GM21526 (cell line): ENCODE data around the gene TIGD3.

Experiments used
- ATAC-seq: cut with Tn5 transposase; IDR thresholded peaks from one replicate; pipeline ENCODE4 v1.9.1; 2021; ENCODE audit warnings: moderate library complexity; ENCODE audit not compliant: unreplicated experiment, low FRiP score

The TIGD3 gene, protein sequence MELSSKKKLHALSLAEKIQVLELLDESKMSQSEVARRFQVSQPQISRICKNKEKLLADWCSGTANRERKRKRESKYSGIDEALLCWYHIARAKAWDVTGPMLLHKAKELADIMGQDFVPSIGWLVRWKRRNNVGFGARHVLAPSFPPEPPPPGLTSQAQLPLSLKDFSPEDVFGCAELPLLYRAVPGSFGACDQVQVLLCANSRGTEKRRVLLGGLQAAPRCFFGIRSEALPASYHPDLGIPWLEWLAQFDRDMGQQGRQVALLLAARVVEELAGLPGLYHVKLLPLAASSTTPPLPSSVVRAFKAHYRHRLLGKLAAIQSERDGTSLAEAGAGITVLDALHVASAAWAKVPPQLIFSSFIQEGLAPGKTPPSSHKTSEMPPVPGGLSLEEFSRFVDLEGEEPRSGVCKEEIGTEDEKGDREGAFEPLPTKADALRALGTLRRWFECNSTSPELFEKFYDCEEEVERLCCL

DNA sequence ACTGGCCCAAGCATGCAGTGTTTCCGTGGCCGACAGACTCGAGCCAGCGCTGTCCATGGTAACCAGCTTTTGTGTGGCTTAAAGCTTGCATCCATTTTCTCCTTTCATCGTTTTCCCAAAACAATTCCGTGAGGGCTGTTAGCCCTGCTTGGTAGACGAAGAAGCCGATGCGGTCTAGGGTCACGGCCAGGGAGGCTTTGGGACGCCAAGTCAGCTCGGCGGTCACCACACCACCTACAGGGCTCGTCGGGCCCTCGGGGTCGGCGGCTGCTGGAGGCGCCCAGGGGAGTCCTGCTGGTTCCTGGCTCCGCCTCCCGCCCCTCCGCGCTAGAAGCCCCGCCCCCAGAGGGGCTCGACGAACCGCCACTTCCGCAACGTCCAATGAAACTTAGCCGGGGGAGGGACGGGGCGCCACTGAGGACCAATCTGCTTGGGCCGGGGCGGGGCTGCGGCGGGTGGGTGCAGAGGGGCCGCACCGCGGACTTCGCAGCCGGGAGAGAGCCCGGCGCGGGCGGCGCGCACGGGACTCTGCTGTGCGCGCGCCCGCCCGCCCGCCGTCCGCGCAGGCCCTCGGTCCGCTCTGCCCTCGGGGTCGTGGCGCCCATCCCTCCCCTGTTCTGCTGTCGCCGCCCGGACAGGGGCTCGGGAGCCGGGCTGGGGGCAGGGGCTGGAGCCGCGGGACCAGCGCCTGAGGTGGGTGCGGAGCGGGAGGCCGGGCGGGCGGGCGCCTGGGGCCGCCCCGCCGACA lies at the start of gene TIGD3:
TIGD3 (plus strand) TSS at position 487 of the 748 bp plus-strand sequence. CDS start 1,058 bp downstream, outside the sequence.
- peak; percentile 69 for ATAC-seq

DNA sequence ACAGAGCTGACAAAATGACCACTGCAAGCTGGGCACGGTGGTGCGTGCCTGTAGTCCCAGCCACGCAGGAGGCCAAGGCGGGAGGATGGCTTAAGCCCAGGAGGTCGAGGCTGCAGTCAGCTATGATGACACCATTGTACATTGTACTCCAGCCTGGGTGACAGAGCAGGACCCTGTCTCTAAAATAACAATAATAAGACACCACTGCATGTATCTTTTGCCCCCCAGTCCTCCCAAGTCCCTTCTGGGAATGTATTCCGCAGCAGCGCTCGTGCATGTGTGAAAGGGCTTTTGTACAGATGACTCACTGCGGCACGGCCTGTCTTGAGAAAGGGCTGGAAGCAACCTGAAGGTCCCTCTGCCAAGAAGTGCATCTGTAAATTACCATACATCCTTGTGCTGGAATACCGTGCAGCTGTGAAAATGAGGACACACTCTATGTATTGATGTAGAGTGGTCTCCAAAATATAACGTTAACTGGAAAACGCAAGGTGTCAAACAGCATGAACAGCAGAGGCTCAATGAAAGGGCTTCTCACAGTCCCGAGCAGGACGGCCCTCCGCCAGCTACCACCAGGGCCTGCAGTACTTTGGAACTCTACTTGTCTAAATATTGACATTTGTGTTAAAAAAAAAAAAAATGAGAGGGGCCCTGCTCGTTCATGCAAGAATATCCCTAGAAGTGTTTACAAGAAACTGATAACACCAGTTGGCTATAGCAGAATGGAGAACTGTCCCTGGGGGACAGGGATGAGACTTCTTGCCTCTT lies 48.9 kb upstream of the TIGD3 start:
- ATAC-seq: no peak

DNA sequence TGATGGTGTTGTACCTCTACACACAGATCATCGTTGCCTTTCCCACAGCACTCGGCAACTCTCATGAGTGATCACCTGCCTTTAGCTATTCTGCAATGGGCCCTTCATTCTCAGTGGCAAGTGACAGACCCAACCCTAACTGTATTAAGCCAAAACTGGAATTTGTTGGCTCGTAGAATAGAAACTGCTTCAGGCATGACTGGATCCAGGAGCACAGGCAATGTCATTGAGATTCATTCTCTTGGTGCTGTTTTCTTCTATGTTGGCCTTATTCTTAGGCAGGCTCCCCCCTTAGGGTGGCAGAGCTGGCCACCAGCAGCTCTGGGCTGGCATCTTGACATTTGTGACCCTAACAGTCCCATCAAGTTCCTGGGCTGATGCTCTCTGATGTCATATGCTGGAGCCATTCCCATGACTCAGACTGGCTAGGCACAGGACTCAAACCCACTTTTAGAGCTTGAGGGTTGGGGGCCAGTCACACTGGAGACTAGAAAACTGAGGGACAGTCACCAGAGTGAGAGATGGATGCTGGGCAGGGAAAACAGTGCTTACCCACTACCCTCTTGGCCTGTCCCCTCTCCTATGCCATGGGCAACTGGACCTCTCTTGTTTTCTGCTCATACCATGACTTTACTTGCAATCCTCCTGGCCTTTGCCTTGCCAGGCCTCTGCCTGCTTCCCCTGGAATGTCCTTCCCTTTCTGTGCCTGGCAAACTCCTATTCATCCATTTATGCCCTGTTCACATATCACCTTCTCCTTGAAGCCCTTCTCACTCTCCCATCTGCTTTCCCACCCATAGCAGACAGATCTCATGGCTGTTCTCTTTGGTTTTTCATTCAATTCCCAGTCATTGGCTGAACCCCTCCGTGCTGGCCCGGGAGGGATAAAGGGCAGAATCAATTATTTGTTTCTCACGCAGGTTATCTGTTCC lies 47.0 kb upstream of the TIGD3 start:
- no peak for ATAC-seq

DNA sequence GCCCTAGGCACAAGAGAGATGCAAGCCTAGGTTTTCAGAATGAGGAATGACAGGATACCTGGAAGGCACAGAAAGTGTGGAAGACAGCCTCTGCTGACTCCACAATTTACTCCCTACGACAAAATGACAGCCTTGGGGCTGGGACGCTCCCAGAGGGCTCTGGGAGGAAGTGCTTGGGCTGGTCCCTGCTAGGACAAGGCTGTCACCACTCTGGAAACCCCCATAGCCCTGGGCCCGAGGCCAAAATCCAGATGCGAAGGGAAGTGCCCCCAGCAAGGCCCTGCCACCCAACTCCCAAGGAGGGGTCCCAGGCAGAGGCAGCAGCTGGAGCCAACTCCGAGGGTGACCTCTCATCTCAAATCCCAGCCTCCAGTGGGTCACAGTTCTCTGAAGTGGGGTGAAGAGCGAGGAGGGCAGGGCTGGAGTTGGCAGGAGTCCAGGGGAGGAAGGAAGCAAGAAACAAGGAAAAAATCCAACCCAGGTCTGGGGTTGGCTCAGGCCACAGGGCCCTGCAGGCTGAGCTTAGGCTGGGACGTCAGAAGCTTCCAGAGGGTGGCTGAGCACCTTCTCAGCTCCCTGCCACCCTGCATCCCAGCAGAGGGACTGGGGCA lies 46.2 kb upstream of the TIGD3 start:
- no peak for ATAC-seq

DNA sequence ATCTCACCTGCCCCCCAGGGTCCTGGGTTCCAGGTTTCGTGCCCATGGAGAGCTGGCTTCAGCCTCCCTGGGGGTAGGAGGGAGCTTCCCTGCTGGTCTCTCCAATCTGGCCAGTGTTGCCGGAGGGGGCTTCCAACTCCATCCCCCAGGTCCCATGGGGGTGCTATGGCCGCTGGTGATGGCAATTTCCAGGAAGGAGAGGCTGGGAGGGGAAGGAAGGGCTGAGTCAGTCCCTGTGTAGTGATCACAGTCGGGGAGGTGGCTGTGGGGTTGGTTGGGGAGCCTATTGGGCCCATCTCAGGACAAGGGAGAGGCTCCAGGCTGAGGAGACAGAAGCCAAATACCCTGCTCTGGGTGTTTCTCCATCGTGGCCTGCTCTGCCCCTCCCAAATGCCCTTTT lies 45.5 kb upstream of the TIGD3 start:
- ATAC-seq: no peak

DNA sequence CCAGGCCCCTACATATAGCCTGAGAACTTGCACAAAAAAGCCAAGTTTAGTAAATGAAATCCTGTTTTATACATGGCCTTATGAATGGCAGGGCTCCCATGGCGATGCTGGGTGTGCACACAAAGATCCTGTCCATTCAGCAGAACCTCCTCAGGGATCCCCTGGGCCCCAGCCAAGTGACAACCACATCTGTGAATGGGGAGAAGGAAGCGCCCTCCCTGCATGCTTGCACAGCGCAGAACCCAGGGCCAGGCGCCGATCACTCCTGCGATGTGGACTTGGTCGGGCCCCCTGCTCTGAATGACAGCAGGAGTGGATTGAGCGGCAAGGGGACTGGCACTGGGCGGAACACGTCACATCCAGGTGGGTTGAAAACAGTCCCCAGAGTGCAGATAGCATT lies 44.3 kb upstream of the TIGD3 start:
- ATAC-seq: no peak

DNA sequence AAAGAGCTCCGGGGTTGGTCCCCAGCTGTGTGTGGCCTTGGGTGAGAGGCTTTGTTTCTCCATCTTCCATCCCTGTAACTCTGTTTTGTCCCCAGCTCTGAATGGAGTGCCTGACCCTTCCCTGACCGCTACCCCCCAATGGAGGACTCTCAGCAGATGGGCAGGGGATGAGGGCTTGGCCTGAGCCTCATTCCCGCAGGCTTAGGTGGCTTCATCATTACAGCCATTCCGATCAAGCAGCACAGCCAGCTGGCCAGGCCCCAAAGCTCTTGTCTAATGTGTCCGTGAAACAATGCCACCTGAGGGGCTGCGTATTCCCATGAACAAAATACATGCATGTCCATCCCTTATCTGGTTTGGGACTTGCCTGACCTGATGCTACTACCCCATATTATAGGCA lies 43.8 kb upstream of the TIGD3 start:
- ATAC-seq: no peak

DNA sequence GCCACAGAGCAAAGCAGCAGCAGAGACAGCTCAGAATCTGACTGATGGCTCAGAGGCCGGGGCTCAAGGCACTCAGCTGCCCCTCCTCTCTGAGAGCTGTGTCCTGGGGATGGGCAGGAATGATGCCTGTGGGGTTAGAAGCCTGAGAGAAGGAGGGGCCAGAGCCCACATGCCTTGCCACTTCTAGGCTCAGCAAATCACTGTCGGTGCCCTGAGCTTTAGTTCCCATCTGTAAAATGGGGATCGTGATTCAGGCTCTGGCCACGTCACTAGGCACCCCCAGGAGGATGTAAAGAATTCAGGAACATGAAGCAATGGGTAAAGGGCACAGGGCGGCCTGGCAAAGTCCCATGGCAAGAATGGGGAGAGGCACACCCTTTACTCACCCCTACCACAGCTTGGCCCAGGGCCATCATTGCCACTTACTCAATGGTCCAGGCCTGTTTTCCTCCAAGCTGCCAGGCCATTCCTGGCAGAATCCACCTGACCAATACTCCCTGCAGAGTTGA lies 43.3 kb upstream of the TIGD3 start:
- ATAC-seq: no peak

DNA sequence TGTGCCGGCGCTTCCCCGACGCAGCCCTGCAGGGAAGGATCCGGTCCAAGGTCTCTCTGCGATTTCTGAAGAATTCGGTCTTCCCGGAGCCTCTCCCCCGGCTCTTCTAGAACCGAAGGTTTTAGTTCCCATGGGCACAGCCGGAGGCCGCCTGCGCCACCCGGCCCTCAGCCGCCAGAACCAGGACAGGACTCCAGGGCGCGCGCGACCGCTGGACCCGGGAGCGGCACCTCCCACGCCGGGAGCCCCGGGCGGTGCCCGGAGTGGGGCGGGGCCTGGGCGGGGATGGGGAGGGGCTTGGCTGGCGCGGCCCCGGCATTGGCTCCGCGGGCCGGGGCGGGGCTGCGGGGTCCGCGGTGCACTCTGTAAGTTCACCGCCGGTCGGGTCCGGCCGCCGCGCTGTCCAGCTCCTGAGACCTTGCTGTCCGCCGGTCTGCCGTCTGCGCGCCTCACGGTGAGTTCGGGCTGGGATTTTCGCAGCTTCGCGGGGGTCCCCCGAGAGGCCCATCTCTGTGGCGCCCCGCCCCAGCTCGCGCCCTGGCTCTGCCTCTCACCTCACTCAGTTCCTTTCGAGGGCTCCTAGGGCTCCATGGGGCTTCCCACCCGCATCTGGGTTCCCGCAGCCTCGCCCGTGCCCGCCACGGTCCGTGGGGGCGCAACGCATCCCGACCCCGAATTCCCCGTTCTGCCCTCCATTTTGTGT lies 39.9 kb upstream of the TIGD3 start, which contains the start of gene CDC42EP2:
CDC42EP2 (plus strand) TSS at position 366 of the 703 bp plus-strand sequence. CDS start 6,033 bp downstream, outside the sequence.
- no peak for ATAC-seq

DNA sequence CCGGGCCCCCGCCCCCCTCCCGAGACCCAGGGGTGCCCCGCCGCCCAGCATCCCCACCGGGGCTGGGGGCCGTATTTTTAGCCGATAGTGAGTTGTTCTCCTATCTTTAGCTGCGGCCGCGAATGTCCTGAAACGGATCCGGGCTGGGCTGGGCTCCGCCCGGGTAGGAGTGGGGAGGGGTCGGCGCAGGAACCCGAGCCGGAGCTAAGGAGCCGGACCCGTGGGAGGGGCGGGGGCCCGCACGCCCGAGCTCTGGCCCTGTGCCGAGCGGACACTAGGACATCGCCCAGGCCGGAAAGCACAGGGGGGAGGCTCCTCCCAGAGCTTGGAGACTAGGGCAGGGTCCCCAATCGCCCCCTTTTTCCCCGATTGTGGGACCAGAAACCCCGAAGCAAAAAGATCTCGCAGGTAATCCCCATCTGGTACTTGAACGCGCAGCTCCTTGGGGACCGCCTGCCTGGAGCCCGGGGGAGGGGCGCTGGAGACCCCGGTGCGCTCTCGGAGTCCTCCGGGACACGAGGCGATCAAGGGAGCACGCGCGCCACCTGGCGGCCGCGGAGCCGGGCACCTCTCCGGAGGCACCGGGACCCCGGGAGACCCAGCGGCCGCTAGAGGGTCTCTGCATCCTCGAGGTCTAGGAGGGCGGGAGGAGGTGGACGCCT lies 39.2 kb upstream of the TIGD3 start:
- ATAC-seq: no peak

DNA sequence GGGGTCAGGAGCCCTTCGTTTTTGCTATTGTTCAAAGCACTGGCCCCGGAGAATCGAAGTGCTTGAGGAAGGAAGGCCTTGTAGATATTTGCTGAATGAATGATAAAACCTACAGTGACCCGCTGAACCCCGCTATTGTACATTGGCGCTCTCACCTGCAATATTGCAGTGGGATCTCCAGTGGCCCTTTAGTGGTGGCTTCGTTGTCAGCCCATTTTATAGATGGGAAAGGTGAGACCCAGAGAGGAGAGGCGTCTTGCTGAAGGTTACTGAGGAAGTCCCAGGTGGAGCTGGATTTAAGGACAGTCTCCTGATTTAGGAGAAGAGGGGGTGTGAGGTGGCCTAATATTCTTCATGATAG lies 38.7 kb upstream of the TIGD3 start:
- no peak for ATAC-seq

DNA sequence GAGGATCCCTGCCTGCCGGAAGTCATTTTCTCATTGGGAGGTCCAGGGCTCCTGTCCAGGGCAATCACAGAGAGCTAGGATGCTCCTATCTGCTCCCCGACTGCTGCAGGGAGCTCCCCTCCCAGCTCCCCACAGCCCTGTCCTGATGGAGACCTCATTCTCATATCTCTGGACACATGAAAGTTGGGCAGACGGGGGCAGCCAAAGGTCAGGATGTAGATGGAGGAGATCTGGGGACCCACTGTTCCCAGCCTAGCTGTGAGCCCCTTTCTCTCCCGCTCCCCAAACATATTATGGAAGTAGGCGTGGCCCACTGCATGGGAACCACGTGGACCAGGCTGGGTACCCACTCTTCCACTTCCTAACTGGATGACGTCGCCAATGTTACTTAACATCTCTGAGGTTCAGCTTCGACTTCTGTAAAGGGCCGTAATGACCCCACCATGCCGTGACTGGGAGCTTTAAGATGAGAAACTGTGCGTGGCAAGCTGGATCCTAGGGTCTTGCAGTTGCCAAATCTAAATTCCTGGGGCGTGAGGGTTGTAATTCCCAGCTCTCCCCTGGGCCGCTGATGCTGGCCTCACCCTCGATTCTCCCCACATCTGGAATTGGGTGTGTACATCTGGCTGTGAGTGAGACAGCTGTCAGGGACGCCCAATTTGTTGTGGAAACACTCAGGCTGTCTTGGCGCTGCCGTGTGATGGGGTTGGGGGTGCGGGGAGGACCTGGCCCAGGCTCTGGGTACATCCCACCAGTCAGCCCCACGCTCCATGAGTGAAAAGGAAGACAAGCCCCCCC lies 38.1 kb upstream of the TIGD3 start:
- ATAC-seq: no peak

DNA sequence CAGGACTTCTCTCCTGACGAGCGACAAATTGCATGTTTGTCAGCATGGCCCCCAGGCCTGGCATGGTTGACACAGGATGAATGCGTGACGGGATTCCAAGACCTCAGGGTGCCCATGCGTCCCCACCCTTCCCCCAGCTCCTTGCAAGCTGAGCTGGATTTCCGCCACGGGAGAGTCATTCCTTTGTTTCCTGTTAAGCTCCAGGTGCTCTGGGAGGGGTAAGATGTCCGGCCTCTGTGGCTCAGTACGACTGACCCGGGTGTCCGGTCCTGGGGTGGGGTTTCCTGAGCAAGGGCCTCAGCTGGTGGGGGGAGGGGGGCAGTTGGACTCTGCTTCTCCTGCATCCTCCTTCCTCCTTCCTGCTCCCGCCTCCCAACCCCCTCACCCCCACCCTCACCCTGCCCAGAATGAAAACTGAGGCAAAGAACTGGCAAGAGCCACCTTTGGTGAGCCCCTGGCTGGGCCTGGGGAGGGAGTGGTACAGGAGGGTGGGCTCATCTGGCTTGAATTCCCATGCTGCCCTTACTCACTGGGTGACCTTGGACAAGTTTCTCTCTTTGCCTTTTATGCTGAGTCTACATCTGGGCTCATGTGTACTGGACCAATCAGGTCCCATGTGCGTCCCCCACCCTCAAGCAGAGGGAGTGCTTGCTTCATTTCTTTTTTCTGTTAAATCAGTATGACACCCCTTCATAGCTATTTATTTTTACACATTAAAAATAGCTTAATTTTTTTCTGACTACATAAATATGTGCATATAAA lies 37.3 kb upstream of the TIGD3 start:
- no peak for ATAC-seq

DNA sequence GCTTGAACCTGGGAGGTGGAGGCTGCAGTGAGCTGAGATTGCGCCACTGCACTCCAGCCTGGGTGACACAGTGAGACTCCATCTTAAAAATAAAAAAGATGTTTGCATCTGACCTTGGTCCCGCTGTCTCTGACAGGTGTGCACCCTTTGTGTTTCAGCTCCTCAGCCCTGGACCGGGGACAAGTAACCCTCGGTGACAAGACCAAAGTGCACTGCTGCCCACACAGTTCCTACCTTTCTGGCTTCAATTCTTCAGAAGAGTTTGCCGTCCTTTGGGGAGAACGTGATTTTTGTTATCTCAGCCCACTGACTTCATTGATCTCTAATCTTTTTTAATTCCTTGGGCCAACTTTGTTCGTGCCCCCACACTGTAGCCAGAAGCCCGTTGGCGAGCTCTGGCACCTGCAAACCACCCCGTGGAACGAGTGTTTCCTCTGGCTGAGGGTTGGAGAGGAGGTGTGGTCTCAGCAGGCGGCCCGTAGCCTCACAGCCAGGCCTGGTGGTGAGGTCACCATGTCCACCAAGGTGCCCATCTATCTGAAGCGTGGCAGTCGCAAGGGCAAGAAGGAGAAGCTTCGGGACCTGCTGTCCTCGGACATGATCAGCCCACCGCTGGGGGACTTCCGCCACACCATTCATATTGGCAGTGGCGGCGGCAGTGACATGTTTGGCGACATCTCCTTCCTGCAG lies 34.0 kb upstream of the TIGD3 start:
- no peak for ATAC-seq

DNA sequence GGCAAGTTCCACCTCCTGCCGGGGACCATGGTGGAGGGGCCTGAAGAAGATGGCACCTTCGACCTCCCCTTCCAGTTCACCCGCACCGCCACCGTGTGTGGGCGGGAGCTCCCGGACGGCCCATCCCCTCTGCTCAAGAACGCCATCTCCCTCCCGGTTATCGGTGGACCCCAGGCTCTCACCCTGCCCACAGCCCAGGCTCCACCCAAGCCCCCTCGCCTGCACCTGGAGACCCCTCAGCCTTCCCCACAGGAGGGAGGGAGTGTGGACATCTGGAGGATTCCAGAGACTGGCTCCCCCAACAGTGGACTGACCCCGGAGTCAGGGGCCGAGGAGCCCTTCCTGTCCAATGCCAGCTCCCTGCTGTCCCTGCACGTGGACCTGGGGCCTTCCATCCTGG lies 33.5 kb upstream of the TIGD3 start:
- no peak for ATAC-seq

DNA sequence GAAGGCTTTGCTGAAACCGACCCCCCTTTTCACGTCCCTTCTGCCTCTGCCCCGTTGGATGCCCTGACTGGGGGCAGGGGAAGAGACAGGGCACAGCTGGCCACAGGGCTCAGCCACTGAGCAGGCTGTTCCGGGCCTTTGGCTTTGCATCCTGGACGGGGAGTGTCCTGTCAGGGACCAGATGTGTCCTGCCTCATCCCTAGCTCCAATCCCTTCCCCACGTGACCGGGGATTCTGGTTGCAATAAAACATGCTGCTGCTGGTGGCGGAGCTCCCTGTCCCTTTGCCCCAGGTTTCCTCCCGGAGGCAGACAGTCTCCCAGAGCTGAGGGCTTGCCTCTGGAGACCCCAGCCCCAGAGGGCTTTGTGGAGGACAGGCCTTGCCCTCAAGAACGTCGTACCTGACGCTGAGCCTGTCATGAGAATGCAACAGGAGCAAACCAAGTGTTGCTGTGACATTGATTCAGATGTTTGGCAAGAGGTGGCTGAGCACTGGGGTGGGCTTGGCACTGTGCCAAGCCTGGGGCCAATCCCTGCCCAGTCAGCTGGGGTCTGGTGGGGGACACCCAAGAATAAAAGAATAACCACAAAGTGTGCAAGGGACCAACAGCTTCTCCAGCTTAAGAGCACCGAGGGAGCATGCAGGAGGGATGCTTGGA lies 32.6 kb upstream of the TIGD3 start:
- ATAC-seq: no peak
